ENCODE data around the gene CZIB.

The CZIB gene

GRCh38 chr1:53180226-53180625 is 40.2 kb downstream of the CZIB start:
- DNase-seq (ENCODE audit: low spot score): no peak
- H3K27ac ChIP-seq: no peak overlapping the region
- CTCF ChIA-PET: interaction anchor here (0.7 kb wide), 1 partner anchor 355 kb away, joined by 3 read pairs; no protein-coding TSS in a partner anchor
- POLR2A ChIA-PET (ENCODE audit: low non-redundant PET): no interaction called here
- TF ChIP-seq CTCF (conservative IDR thresholded peaks at IDR 0.05; ENCODE audit: low read depth): no peak

- no peak overlapping the region for H3K27ac ChIP-seq
- CTCF ChIA-PET: interaction anchor here (0.5 to 0.9 kb wide), 3 partner anchors 9 to 452 kb away, joined by 3 read pairs; no protein-coding TSS in a partner anchor
- POLR2A ChIA-PET (ENCODE audit: low non-redundant PET): no interaction called here
- no peak for DNase-seq (ENCODE audit: low spot score)
- no peak for TF ChIP-seq CTCF (conservative IDR thresholded peaks at IDR 0.05; ENCODE audit: low read depth)
Measured at GRCh38 chr1:53176452-53177208, 43.8 kb downstream of the CZIB start.

DNA sequence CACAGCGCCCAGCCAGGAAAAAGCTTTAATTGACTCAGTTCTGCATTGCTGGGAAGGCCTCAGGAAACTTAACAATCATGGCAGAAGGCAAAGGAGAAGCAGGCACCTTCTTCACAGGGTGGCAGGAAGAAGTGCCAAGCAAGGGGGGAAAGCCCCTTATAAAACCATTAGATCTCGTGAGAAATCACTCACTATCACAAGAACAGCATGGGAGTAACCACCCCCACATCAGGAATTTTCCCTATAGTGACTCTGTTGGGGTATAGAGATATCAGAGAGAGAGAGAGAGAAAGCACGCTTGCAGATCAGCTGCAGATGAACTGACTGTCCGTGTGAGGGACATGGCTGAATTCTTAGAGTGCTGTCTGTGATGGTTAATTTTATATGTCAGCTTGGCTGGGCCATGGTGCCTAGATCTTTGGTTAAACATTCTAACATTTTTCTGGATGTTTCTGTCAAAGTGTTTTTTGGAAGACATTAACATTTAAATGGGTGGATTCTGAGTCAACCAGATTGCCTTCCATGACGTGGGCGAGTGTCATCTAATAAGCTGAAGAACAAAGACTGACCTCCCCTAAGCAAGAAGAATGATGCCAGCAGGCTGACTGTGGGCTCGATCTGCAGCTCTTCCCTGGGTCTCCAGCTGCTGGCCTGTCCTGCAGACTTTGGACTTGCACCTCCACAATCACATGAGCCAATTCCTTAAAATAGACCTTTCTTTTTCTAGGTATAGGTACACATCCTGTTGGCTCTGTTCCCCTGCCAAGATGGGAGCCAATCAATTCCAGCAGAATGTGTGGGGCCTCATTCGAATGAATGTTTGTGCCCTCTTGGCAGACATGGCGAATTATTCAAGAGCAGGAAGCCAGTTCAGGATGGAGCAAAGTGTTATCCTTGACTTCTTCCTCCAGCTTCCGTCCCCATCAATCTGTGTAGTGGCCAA is 45.2 kb downstream of the CZIB start:
- TF ChIP-seq CTCF (conservative IDR thresholded peaks at IDR 0.05; ENCODE audit: low read depth): no peak
- ChIA-PET POLR2A (ENCODE audit: low non-redundant PET) (no interaction called here), CTCF (interaction anchor here (0.7 kb wide), 1 partner anchor 232 kb away, joined by 3 read pairs; no protein-coding TSS in a partner anchor)
- H3K27ac ChIP-seq: no peak overlapping the region
- DNase-seq (ENCODE audit: low spot score): no peak

DNA sequence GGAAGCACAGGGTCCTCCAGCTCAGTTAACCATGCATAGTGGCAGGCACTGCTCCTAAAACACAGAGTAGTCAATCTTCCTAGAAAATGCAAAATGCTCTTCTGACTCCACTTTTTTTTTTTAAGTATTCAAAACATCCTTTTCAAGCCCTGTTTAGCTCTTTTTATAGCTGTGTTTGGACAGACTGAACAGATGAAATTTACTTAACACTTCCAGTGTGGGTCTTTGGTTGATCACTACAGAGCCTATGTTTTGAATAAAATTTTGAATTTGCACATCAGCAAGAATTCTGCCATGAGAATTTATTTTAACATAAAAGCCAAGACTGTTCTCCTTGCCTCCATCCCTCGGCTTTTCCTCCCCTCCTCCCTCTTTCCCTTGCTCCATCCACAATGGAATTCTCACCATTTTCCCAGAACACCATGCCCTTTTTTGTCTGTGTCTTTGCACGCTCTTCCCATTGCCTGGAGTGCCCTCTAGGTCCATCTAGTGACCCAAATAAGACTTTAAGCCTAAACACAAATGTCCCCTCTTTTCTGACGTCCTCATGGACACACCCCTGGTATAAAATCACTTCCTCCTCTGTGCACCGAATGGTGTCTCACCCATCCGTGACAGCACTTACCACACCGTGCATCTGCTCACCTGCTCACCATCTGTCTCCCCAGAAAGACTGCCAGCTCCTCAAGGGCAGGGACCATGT is 47.9 kb downstream of the CZIB start:
- CTCF ChIA-PET: interaction anchor here (0.6 to 1.4 kb wide), 3 partner anchors 9 to 250 kb away, joined by 3 read pairs; no protein-coding TSS in a partner anchor
- TF ChIP-seq CTCF (conservative IDR thresholded peaks at IDR 0.05; ENCODE audit: low read depth): no peak
- POLR2A ChIA-PET (ENCODE audit: low non-redundant PET): no interaction called here
- H3K27ac ChIP-seq: no peak overlapping the region
- DNase-seq (ENCODE audit: low spot score): no peak

DNA sequence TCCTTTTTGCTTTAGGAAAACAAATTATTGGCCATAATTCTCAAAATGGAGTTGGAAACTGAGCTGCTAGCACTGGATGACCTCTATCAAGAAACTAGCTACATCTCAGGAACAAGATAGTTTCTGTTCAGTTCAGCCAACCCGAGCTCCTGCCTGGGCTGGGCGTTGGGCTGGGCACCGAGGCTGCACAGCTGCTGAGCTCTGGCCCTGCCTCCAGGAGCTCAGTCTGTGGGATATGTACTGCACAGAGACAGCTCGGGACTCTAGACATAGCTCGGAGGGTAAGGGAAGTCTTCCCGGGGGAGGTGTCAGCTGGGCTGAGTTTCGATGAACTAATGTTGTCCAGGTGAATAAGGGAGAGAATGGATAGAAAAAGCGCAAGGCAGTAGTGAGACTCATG is 53.5 kb downstream of the CZIB start:
- no peak overlapping the region for H3K27ac ChIP-seq
- ChIA-PET POLR2A (ENCODE audit: low non-redundant PET) (no interaction called here), CTCF (interaction anchor here (0.5 to 0.7 kb wide), 3 partner anchors 15 to 56 kb away, joined by 3 read pairs; no protein-coding TSS in a partner anchor)
- TF ChIP-seq CTCF (conservative IDR thresholded peaks at IDR 0.05; ENCODE audit: low read depth): no peak
- no peak for DNase-seq (ENCODE audit: low spot score)

DNA sequence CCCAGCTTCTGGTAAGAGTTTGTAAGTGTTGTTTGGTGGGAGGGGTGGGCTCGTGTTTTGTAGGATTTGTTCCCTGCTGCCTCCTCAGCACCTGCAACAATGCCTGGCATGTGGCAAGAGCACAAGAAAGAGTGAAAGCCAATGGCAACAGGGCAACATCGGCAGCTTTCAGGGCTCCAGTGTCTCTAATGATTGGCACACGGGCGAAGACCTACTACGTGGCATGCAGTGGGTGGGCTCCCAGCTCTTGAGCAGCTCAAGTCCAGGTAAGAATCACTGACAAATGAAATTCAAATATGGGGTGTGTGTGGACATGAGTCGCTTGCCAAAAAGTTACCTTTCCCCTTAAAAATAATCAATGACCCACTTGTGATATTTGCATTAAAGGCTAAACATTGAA is 54.1 kb downstream of the CZIB start:
- DNase-seq (ENCODE audit: low spot score): no peak
- no peak overlapping the region for H3K27ac ChIP-seq
- ChIA-PET CTCF (interaction anchor here (0.5 to 1.2 kb wide), 3 partner anchors 9 to 56 kb away, joined by 3 read pairs; no protein-coding TSS in a partner anchor), POLR2A (ENCODE audit: low non-redundant PET) (no interaction called here)
- no peak for TF ChIP-seq CTCF (conservative IDR thresholded peaks at IDR 0.05; ENCODE audit: low read depth)

All from RWPE1 (cell line).